Measurements from ENCODE around the gene FBXL20. TPM values are rescaled to one million over a fixed set of nuclear protein-coding genes. Genes with fewer than 3 reads are reported as not detected.

Gene FBXL20
- total and polyA plus RNA-seq, 2 of the 8 experiments (the other 6 are each of a cell fraction or from before 2014, with no cell fraction given) = 5.5 to 11.0 TPM

GRCh38 chr17:39229274-39229913 is 172.0 kb downstream of the FBXL20 start (continued):
- no peak for TF ChIP-seq CHD7 (IDR thresholded peaks at IDR 0.05; ENCODE audit: insufficient replicate concordance, low read length)
- no peak for TF ChIP-seq HDAC6 (IDR thresholded peaks at IDR 0.05; ENCODE audit: low read depth, low read length)
- TF ChIP-seq ATF3 (IDR thresholded peaks at IDR 0.05; ENCODE audit: insufficient read depth, low read depth, low read length) = no peak
- TF ChIP-seq RAD21 (IDR thresholded peaks at IDR 0.05 in 1 of 2, conservative IDR thresholded peaks at IDR 0.05 in 1 of 2; ENCODE audit: low read depth in 2 of 2, low read length in 2 of 2) = no peak
- no peak for TF ChIP-seq POLR2AphosphoS5 (IDR thresholded peaks at IDR 0.05; ENCODE audit: low read depth, low read length)
- no peak for TF ChIP-seq USF2 (IDR thresholded peaks at IDR 0.05; ENCODE audit: low read length)
- no peak for TF ChIP-seq RFX5 (IDR thresholded peaks at IDR 0.05; ENCODE audit: borderline replicate concordance, low read depth, low read length)

All from H1 (cell line).